Psoas muscle (tissue), 8 donors: Measurements from ENCODE around the gene GBP5. TPM values are rescaled to one million over a fixed set of nuclear protein-coding genes. Genes with fewer than 3 reads are reported as not detected.

Experiments
- ATAC-seq, 4 donors: fragments of 200-7000 bp; cut with Tn5 transposase; one replicate each; pipeline ENCODE4 v1.9.1; 2020; ENCODE audit warnings: moderate library complexity in 3 of 4, mild to moderate bottlenecking in 2 of 4
- DNase-seq, 2 donors: peaks; one replicate each; pipeline ENCODE4 v3.0.0-alpha.2; 2020
- H3K27ac ChIP-seq: fragments of 200-600 bp; one replicate; pipeline ENCODE4 v1.8.0; 2022
- H3K27me3 ChIP-seq, 3 donors: fragments of 200-600 bp in 1 of 3; one replicate each; pipeline versions ENCODE4 v1.6.1 to v1.8.0; 2013 to 2022; ENCODE audit warnings: low read length in 2 of 3, mild to moderate bottlenecking in 2 of 3, moderate library complexity in 1 of 3; ENCODE audit not compliant: insufficient read depth in 3 of 3
- H3K36me3 ChIP-seq, 2 donors: fragments of 200-600 bp in 1 of 2; one replicate each; pipeline versions ENCODE4 v1.6.1 to v1.8.0; 2013 to 2022; ENCODE audit warnings: low read depth in 1 of 2, mild to moderate bottlenecking in 1 of 2, moderate library complexity in 1 of 2; ENCODE audit not compliant: insufficient read depth in 1 of 2
- H3K4me1 ChIP-seq: fragments of 200-600 bp; one replicate; pipeline ENCODE4 v1.8.0; 2022
- H3K4me3 ChIP-seq: fragments of 200-600 bp; one replicate; pipeline ENCODE4 v1.8.0; 2022; ENCODE audit warnings: mild to moderate bottlenecking
- H3K9me3 ChIP-seq: fragments of 200-600 bp; one replicate; pipeline ENCODE4 v1.8.0; 2022
- WGBS, 3 donors: extraction: QIAGEN DNeasy Blood & Tissue Kit; methylation state at CpG; one replicate each; pipeline versions ENCODE4 v1.1.6 to v1.1.7; 2013; 5-methylcytosine and 5-hydroxymethylcytosine counted together
- intact Hi-C, 2 donors: fragments of 100-400 bp; cut with DNase I; formaldehyde crosslinking; loops; one replicate each; pipeline versions ENCODE4 v1.11.0 to v1.14.2; 2022
- polyA plus RNA-seq, 3 donors: library from polyadenylated mRNA; stranded (reverse); fragments of 200-250 nt; gene quantifications; one replicate each; pipeline ENCODE4 v1.2.3, GENCODE V29; 2013
- total RNA-seq, 4 donors: library from RNA; stranded (reverse); fragmentation: NEBNext Ultra II Directional in 2 of 4; extraction: Animal tissue kit (Norgen Biotek cat#: 25700) in 2 of 4; gene quantifications; one replicate each; pipeline versions ENCODE4 v1.2.1 to v1.2.4, GENCODE V29; 2021 to 2023
- TF ChIP-seq, protein P1 (sequence below): fragments of 200-600 bp; IDR thresholded peaks from one replicate; pipeline ENCODE4 v1.8.0; 2022; ENCODE audit warnings: antibody characterized with exemption
- donor health status: healthy with polysubstance abuse.
- donor health status: DM: no; HTN: no; CAD: no; lungs with moderate emphysema.
- donor health status: Bipolar disorder and iron deficiency.
- donor health status: healthy.
- donor health status: DM: yes; HTN: yes; CAD: no.
- donor health status: DM: no; HTN: no; CAD: no.
- donor health status: DM: no; HTN: no; CAD: no.
- donor health status: DM: yes; HTN: yes; CAD: no.

Gene GBP5
- total and polyA plus RNA-seq, 7 donors = 0.16 to 0.74 (median 0.29) TPM

DNA sequence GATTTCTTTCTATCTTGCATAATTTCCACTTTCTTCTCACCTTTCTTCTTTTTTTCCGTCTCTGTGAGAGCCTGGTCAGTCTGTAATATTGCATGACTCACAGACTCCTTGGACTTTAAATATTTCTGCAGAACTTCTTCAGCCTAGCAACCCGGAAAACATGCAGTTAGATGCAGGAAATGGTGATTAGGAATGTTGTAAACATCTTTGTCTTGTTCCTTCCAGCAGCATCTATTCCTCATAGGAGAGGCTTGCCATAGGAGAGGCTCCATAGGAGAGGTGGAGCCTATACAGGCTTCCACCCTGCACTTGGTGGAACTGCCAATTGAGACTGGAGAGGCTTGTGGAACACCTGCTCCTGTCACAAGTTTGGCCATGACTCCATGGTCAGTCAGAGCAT is 10.0 kb downstream of the GBP5 start:
- peaks cover 23% of the 10 kb centered on the region for H3K4me1 ChIP-seq
- no peak for ATAC-seq
- no peak overlapping the region for H3K27ac ChIP-seq
- intact Hi-C loops = loop anchor here in 1 of 2 donors (5.0 kb wide), 1 partner anchor 265 kb away; no protein-coding TSS in a partner anchor
- TF ChIP-seq, protein P1, sequence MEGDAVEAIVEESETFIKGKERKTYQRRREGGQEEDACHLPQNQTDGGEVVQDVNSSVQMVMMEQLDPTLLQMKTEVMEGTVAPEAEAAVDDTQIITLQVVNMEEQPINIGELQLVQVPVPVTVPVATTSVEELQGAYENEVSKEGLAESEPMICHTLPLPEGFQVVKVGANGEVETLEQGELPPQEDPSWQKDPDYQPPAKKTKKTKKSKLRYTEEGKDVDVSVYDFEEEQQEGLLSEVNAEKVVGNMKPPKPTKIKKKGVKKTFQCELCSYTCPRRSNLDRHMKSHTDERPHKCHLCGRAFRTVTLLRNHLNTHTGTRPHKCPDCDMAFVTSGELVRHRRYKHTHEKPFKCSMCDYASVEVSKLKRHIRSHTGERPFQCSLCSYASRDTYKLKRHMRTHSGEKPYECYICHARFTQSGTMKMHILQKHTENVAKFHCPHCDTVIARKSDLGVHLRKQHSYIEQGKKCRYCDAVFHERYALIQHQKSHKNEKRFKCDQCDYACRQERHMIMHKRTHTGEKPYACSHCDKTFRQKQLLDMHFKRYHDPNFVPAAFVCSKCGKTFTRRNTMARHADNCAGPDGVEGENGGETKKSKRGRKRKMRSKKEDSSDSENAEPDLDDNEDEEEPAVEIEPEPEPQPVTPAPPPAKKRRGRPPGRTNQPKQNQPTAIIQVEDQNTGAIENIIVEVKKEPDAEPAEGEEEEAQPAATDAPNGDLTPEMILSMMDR = no peak
- H3K9me3 ChIP-seq = no peaks in the 10 kb centered on the region
- DNase-seq = no peak
- no peaks in the 10 kb centered on the region for H3K27me3 ChIP-seq
- peak overlapping the region; percentile 34 for H3K4me3 ChIP-seq
- 17 to 41% (median 30%) methylated on average over 2 of the region's 2 CpGs for WGBS, 3 donors
- no peaks in the 10 kb centered on the region for H3K36me3 ChIP-seq

DNA sequence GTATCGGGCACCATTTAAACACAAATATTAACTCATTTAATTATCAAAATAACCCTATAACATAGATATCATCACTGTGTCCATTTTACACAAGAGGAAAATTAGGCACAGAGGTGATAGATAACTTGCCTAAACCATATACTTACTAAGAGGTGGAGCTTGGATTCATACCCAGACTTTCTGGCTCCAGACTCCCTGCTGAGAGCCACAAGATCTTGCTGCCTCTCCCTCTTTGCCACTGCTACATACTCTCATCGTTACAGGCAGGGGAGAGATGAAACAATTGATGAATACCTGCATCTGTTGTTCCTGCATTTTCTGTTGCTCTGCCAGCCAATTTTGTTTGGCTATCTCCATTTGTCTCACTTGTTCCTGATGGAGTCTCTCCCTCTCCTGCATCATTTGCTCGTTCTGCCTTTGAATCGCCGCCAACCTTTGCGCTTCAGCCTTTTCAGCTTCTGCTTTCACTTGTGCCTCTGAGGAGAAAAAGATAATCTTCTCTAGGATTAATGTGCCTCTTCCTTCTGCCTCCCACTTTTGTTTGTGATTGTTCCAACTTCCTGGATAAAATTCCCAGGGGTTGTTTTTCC is 10.6 kb downstream of the GBP5 start:
- H3K4me1 ChIP-seq = peaks cover 23% of the 10 kb centered on the region
- TF ChIP-seq, protein P1 = no peak
- intact Hi-C loops = loop anchor here in 1 of 2 donors (5.0 kb wide), 1 partner anchor 265 kb away; no protein-coding TSS in a partner anchor
- H3K27ac ChIP-seq = no peak overlapping the region
- H3K4me3 ChIP-seq = peak overlapping the region; percentile 34
- no peaks in the 10 kb centered on the region for H3K9me3 ChIP-seq
- no peak for ATAC-seq
- WGBS, 3 donors = 31 to 38% (median 32%) methylated on average over 6 of the region's 6 CpGs
- no peaks in the 10 kb centered on the region for H3K36me3 ChIP-seq
- peak; percentile 29 to 44 for DNase-seq
- no peaks in the 10 kb centered on the region for H3K27me3 ChIP-seq

DNA sequence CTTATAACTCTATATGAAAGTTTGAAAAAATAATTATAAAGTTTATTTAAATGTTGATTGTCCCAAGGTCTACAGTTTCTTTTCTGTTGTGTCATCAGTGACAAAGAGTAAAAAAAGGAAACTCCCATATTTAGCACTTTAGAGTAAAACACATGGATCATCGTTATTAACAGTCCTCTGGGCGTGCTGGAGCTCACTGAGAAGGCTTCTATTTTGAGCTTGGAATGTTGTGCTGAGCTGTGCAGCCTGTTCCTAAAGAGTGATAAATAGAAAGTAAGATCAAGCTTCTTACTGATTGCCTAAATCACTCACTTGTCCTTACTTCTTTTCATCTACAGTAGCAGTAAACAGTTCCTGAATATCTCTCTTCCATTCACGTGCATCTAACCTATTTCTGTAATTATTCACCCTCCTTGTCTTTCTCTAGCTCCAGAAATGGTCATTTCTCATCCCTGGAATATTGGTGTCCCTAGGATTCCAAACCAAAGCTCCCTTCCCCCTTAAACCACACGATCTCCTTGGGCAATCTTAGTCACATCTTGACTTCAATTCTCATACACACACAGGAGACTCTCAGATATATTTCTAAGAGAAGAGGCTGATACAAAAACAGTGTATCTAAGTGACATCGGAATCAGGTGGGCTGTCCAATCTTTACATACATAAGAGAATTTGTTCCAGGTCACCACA is 11.9 kb downstream of the GBP5 start:
- intact Hi-C loops = loop anchor here in 1 of 2 donors (5.0 kb wide), 1 partner anchor 263 kb away; no protein-coding TSS in a partner anchor
- WGBS, 3 donors = 21 to 27% (median 22%) methylated on average over 5 of the region's 5 CpGs
- peaks cover 23% of the 10 kb centered on the region for H3K4me1 ChIP-seq

DNA sequence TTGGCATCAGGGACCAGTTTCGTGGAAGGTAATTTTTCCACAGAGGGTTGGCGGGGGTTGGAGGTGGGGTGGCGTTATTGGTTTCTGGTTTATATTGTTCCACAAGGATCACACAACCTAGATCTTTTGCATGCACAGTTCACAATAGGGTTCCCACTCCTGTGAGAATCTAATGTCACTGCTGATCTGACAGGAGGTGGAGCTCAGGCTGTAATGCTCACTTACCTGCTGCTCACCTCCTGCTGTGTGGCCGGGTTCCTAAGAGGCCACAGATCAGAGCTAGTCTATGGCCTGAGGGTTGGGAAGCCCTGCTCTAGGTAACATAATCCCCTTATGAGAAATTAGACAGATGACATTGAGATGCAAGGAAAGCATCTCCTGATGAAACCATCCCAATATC is 12.6 kb downstream of the GBP5 start:
- WGBS, 3 donors = 76 to 89% (median 85%) methylated on average over 4 of the region's 4 CpGs
- intact Hi-C loops = loop anchor here in 1 of 2 donors (5.0 kb wide), 1 partner anchor 263 kb away; no protein-coding TSS in a partner anchor
- ATAC-seq (peak in 1 of 4 donors; percentile 36), DNase-seq (no peak)
- no peaks in the 10 kb centered on the region for H3K36me3 ChIP-seq
- TF ChIP-seq, protein P1 = no peak
- peaks cover 23% of the 10 kb centered on the region for H3K4me1 ChIP-seq
- no peaks in the 10 kb centered on the region for H3K9me3 ChIP-seq
- no peaks in the 10 kb centered on the region for H3K27me3 ChIP-seq
- H3K27ac ChIP-seq = no peak overlapping the region
- H3K4me3 ChIP-seq = no peak overlapping the region

More for the DNA sequence above, 11.9 kb downstream of the GBP5 start:
- DNase-seq (no peak), ATAC-seq (peak; percentile 68 to 88 (median 80))
- Histone ChIP-seq H3K27ac (no peak overlapping the region), H3K9me3 (no peaks in the 10 kb centered on the region), H3K36me3 (no peaks in the 10 kb centered on the region), H3K27me3 (no peaks in the 10 kb centered on the region), H3K4me3 (no peak overlapping the region)
- TF ChIP-seq, protein P1 = no peak
